ENCODE measurements around the gene IGSF5. TPM values are rescaled to one million over a fixed set of nuclear protein-coding genes. Genes with fewer than 3 reads are reported as not detected.
"Not testable (repeated sequence)": the region's sequence is repeated elsewhere in the genome, so short reads cannot be mapped to it uniquely, and the experiment has no call there.

The IGSF5 gene
- under 1 TPM; 0.23 to 0.29 (median 0.25) TPM for total RNA-seq
- long read RNA-seq, donor 1: 0 reads
- long read RNA-seq, donor 2: 0 reads

DNA sequence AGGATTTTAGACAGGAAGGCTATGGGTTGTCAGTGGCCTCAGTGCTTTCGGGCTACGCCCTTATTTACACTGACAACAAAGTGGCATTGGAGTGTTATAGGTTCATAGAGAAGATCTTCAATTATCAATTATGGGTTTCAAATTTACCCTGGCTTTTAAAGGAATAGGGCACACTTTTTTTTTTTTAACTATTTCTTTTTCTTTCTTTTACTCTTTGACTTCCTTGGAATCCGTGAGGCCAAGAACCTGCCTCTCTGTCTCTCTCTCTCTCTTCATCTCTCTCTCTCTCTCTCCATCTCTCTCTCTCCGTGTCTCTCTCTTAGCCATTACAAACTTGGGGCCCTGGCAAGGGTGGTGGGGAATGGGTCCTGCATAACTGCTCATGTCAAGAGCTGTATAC is at the start of gene IGSF5:
TSS of gene IGSF5 (plus strand) at position 301 of the 400 bp plus-strand sequence. CDS start 327 bp downstream, outside the sequence.
- H3K4me1 ChIP-seq (ENCODE audit: low read depth); H3K36me3 ChIP-seq (ENCODE audit: low read depth); ATAC-seq; H3K9me3 ChIP-seq; intact Hi-C loops (cut with DNase I, micrococcal nuclease); H3K4me3 ChIP-seq; DNase-seq: not testable (repeated sequence)

DNA sequence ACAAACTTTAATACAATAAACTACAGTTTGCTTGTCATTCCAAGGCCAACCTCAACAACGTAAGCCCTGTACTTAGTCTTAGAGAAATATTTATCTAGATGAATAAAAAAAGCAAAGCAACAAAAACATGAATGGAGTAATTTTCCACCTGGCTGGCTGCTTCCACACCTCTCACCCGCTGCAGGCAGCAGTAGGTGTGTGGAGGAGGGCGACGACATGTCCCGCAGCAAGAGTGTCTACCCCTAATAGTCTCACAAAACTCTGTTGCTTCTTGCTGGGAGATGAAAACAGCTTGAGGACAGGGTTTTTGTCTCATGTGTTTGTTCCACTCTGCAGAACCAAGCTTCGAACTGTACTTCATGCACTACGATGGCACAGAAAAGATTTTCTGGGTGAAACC is 48.8 kb upstream of the IGSF5 start:
- intact Hi-C loops (cut with DNase I, micrococcal nuclease): no loop called here
- Histone ChIP-seq H3K36me3 (ENCODE audit: low read depth) (no peaks in the 10 kb centered on the region), H3K4me3 (no peak overlapping the region), H3K9me3 (no peaks in the 10 kb centered on the region), H3K4me1 (ENCODE audit: low read depth) (no peaks in the 10 kb centered on the region)
- no peak for DNase-seq
- TF ChIP-seq, protein P1, sequence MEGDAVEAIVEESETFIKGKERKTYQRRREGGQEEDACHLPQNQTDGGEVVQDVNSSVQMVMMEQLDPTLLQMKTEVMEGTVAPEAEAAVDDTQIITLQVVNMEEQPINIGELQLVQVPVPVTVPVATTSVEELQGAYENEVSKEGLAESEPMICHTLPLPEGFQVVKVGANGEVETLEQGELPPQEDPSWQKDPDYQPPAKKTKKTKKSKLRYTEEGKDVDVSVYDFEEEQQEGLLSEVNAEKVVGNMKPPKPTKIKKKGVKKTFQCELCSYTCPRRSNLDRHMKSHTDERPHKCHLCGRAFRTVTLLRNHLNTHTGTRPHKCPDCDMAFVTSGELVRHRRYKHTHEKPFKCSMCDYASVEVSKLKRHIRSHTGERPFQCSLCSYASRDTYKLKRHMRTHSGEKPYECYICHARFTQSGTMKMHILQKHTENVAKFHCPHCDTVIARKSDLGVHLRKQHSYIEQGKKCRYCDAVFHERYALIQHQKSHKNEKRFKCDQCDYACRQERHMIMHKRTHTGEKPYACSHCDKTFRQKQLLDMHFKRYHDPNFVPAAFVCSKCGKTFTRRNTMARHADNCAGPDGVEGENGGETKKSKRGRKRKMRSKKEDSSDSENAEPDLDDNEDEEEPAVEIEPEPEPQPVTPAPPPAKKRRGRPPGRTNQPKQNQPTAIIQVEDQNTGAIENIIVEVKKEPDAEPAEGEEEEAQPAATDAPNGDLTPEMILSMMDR (IDR thresholded peaks at IDR 0.05): no peak
- ATAC-seq: no peak

DNA sequence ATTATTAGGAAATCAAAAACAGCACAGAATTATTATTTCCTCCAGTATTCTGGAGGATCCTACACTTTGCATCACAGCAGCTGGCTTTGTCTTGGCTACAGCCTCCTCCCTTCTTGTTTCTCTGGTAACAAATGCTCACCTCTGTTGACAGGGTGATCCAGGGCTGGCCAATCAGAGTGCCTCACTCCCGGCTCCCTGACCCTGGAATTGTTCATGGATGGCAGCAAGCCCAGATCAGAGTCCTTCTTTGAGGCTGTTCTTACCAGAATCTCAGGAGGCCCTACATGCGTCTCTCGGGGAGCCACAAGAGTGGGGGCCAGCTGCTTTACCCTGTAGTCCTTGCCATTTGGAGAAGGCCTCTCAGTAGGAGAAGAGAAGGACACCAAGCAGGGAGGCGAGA is 48.4 kb upstream of the IGSF5 start:
- TF ChIP-seq, protein P1 (IDR thresholded peaks at IDR 0.05): no peak
- Histone ChIP-seq H3K9me3 (no peaks in the 10 kb centered on the region), H3K36me3 (ENCODE audit: low read depth) (no peaks in the 10 kb centered on the region), H3K4me1 (ENCODE audit: low read depth) (no peaks in the 10 kb centered on the region), H3K4me3 (no peak overlapping the region)
- DNase-seq: peak in 2 of 3 donors; percentile 51 to 52
- intact Hi-C loops (cut with DNase I, micrococcal nuclease): no loop called here
- ATAC-seq: peak; percentile 94

- Histone ChIP-seq H3K4me3 (no peak overlapping the region), H3K36me3 (ENCODE audit: low read depth) (no peaks in the 10 kb centered on the region), H3K4me1 (ENCODE audit: low read depth) (no peaks in the 10 kb centered on the region), H3K9me3 (peaks cover 8% of the 10 kb centered on the region)
- ATAC-seq: peak; percentile 71
- intact Hi-C loops (cut with DNase I, micrococcal nuclease): no loop called here
- TF ChIP-seq, protein P1 (IDR thresholded peaks at IDR 0.05): no peak
- no peak for DNase-seq
Measured at GRCh38 chr21:39700318-39700717, 44.7 kb upstream of the IGSF5 start.

GRCh38 chr21:39703578-39703977 is 41.4 kb upstream of the IGSF5 start:
- H3K36me3 ChIP-seq (ENCODE audit: low read depth): no peaks in the 10 kb centered on the region
- ATAC-seq (no peak), DNase-seq (no peak)
- no peaks in the 10 kb centered on the region for H3K4me1 ChIP-seq (ENCODE audit: low read depth)
- TF ChIP-seq, protein P1 (IDR thresholded peaks at IDR 0.05): no peak
- H3K4me3 ChIP-seq: no peak overlapping the region
- intact Hi-C loops (cut with DNase I, micrococcal nuclease): no loop called here
- H3K9me3 ChIP-seq: peaks cover 8% of the 10 kb centered on the region

- no peak for ATAC-seq
- intact Hi-C loops (cut with DNase I, micrococcal nuclease): no loop called here
Measured at GRCh38 chr21:39705849-39706248, 39.1 kb upstream of the IGSF5 start.

More at GRCh38 chr21:39705849-39706248, 39.1 kb upstream of the IGSF5 start:
- Histone ChIP-seq H3K4me3 (no peak overlapping the region), H3K4me1 (ENCODE audit: low read depth) (no peaks in the 10 kb centered on the region), H3K36me3 (ENCODE audit: low read depth) (no peaks in the 10 kb centered on the region), H3K9me3 (peaks cover 8% of the 10 kb centered on the region)
- no peak for DNase-seq
- TF ChIP-seq, protein P1 (IDR thresholded peaks at IDR 0.05): no peak
